ENCODE results near the gene ZNF438. TPM values are rescaled to one million over a fixed set of nuclear protein-coding genes. Genes with fewer than 3 reads are reported as not detected.

Gene ZNF438
- total RNA-seq, 1 experiment from 2014 or later = 0.83 TPM

DNA sequence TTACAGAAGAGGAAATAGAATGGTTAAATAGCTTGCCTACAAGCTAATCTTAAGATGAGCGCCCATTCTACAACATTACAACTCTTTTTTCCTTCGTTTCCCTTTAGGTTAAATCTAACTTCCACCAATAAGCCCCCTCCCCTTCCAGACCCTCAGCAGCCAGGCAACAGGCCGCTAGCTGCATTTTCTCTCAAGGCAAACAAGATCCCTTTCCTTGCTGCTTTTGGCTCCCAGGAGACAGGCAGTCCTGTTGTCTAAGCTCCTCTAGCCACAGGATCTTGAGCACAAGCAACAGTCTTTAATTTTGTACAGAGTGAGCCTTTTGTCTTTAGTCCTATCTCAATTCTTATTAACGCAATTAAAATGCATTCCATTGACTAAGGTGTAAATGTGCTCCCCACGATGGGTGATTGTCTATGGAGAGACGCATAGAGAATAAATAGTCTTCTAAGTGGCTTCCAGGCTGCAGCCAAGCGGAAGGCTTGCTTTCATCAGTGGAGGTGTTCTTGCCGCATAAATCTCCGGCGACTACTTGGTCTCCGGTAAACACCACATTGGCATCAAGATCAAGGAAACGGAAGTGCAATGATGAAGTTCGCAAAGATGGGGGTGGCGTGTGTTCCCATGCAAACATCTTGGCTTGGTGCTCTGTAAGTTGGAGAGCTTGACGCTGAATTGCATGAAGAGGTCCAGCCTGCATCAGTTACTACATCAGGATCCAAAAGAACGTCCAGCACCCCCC, 220.2 kb downstream of the ZNF438 start:
- Histone ChIP-seq H3K4me1 (ENCODE audit: insufficient read depth, low read length) (peaks cover 6% of the 10 kb centered on the region; the same call in 1 of the 2 replicates), H3K23me2 (ENCODE audit: insufficient read length, low read depth, low read length, poor library complexity, severe bottlenecking) (no peaks in the 10 kb centered on the region), H3K27ac (ENCODE audit: insufficient read length, low read depth, low read length) (no peak overlapping the region), H3K14ac (ENCODE audit: insufficient read depth, low read length) (no peak overlapping the region), H3K18ac (ENCODE audit: insufficient read length, low read depth, low read length) (no peak overlapping the region), H4K91ac (ENCODE audit: insufficient read length, low read depth, low read length) (no peak overlapping the region), H2AFZ (ENCODE audit: low read length) (no peak overlapping the region), H3K56ac (ENCODE audit: insufficient read length, low read depth, low read length) (no peak overlapping the region), H3K79me1 (ENCODE audit: insufficient read depth, low read depth, low read length, poor library complexity, severe bottlenecking) (no peaks in the 10 kb centered on the region), H4K5ac (ENCODE audit: insufficient read length, low read depth, low read length) (no peak overlapping the region), H3K79me2 (ENCODE audit: insufficient read depth, low read length) (no peaks in the 10 kb centered on the region), H2AK5ac (ENCODE audit: insufficient read length, low read length) (no peak overlapping the region), H3K9me3 (ENCODE audit: control insufficient read depth, low read depth, low read length) (no peaks in the 10 kb centered on the region), H3T11ph (ENCODE audit: low read length) (no peak overlapping the region), H2BK5ac (ENCODE audit: insufficient read length, low read length) (no peak overlapping the region), H3K9ac (ENCODE audit: extremely low read depth, insufficient read length, low read length) (no peak overlapping the region), H3K27me3 (ENCODE audit: insufficient read depth, low read length) (no peaks in the 10 kb centered on the region), H2BK12ac (ENCODE audit: insufficient read length, low read depth, low read length) (no peak overlapping the region), H3K4ac (ENCODE audit: low read depth, low read length) (no peak overlapping the region), H2BK120ac (ENCODE audit: low read depth, low read length, poor library complexity, severe bottlenecking) (no peak overlapping the region), H2BK15ac (ENCODE audit: low read depth, low read length) (no peak overlapping the region), H4K8ac (replicated peaks; ENCODE audit: insufficient read length, low read depth, low read length) (no peak overlapping the region), H4K20me1 (ENCODE audit: control insufficient read depth, insufficient read depth, insufficient read length) (no peaks in the 10 kb centered on the region), H2BK20ac (ENCODE audit: low read depth, low read length, poor library complexity, severe bottlenecking) (no peak overlapping the region), H3K23ac (ENCODE audit: insufficient read length, low read depth, low read length) (no peak overlapping the region), H3K4me2 (ENCODE audit: insufficient read depth, insufficient read length, low read length) (no peak overlapping the region)
- DNase-seq = no peak
- H3K36me3 Mint-ChIP-seq (ENCODE audit: insufficient read depth in 1 of 3, low read depth in 3 of 3) = peaks cover 0 to 14% (median 2%) of the 10 kb centered on the region in 3 experiments; a peak in 4 of 7 replicates
- peaks cover 7% of the 10 kb centered on the region for H3K27me3 Mint-ChIP-seq (ENCODE audit: low read depth)
- H3K4me1 Mint-ChIP-seq = peaks cover 19 to 22% of the 10 kb centered on the region in 2 experiments
- TF ChIP-seq, protein P1, sequence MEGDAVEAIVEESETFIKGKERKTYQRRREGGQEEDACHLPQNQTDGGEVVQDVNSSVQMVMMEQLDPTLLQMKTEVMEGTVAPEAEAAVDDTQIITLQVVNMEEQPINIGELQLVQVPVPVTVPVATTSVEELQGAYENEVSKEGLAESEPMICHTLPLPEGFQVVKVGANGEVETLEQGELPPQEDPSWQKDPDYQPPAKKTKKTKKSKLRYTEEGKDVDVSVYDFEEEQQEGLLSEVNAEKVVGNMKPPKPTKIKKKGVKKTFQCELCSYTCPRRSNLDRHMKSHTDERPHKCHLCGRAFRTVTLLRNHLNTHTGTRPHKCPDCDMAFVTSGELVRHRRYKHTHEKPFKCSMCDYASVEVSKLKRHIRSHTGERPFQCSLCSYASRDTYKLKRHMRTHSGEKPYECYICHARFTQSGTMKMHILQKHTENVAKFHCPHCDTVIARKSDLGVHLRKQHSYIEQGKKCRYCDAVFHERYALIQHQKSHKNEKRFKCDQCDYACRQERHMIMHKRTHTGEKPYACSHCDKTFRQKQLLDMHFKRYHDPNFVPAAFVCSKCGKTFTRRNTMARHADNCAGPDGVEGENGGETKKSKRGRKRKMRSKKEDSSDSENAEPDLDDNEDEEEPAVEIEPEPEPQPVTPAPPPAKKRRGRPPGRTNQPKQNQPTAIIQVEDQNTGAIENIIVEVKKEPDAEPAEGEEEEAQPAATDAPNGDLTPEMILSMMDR (conservative IDR thresholded peaks at IDR 0.05) = no peak
- H3K27ac Mint-ChIP-seq = peak overlapping the region in 2 of 3 experiments; percentile 46 to 73; a peak in 2 of 7 replicates
- no peak overlapping the region for H3K4me3 Mint-ChIP-seq
- H3K9me3 Mint-ChIP-seq = peaks cover 11 to 14% of the 10 kb centered on the region in 2 experiments; a peak in 4 of 5 replicates
- WGBS (ENCODE audit: extremely low coverage, insufficient read length, low lambda C conversion rate) = no CpG with 5 or more reads among the region's 16 CpGs
